Measurements from ENCODE around the gene RNF121. TPM values are rescaled to one million over a fixed set of nuclear protein-coding genes. Genes with fewer than 3 reads are reported as not detected.

RNF121 gene
- total and polyA plus RNA-seq, 2 of the 8 experiments (the other 6 are each of a cell fraction or from before 2014, with no cell fraction given): 39.7 to 51.6 TPM

GRCh38 chr11:71934213-71934612 is 5.4 kb downstream of the RNF121 start:
- no peak overlapping the region for H2AK5ac ChIP-seq (ENCODE audit: low read depth, low read length)
- no peak overlapping the region for H2BK12ac ChIP-seq (ENCODE audit: low read depth, low read length)
- H3K9me3 ChIP-seq (ENCODE audit: insufficient read depth in 2 of 2, low read depth in 1 of 2, low read length in 1 of 2): no peaks in the 10 kb centered on the region
- H4K8ac ChIP-seq (ENCODE audit: extremely low read depth, insufficient read depth, low read length): no peak overlapping the region
- TF ChIP-seq USF2 (IDR thresholded peaks at IDR 0.05; ENCODE audit: low read length) (no peak), SIX5 (IDR thresholded peaks at IDR 0.05; ENCODE audit: low read depth, low read length) (no peak), ASH2L (IDR thresholded peaks at IDR 0.05; ENCODE audit: low read length) (no peak), SRF (IDR thresholded peaks at IDR 0.05; ENCODE audit: low read depth, low read length) (no peak), RFX5 (IDR thresholded peaks at IDR 0.05; ENCODE audit: borderline replicate concordance, low read depth, low read length) (no peak), HDAC2 (IDR thresholded peaks at IDR 0.05; ENCODE audit: borderline replicate concordance in 1 of 2, low read depth in 2 of 2, low read length in 2 of 2) (no peak)
- H4K91ac ChIP-seq (replicated peaks; ENCODE audit: insufficient read length, low read length): no peak overlapping the region
- peaks cover 8% of the 10 kb centered on the region for H3K23me2 ChIP-seq (ENCODE audit: low read depth, low read length)
- H2BK15ac ChIP-seq (ENCODE audit: low read length): no peak overlapping the region
- H3K9ac ChIP-seq (replicated peaks in 1 of 4; ENCODE audit: extremely low read depth in 1 of 4, low read depth in 3 of 4, low read length in 3 of 4): no peak overlapping the region
- H3K4me1 ChIP-seq (replicated peaks in 1 of 4; ENCODE audit: control insufficient read depth in 3 of 4, insufficient read depth in 4 of 4, low read length in 3 of 4): peaks cover 0 to 4% (median 0%) of the 10 kb centered on the region in 4 experiments; a peak in 2 of 7 replicates
- H3K4me2 ChIP-seq (ENCODE audit: insufficient read depth in 1 of 2, low read depth in 2 of 2, low read length in 2 of 2): no peak overlapping the region
- H3K4me3 ChIP-seq (ENCODE audit: extremely low read depth in 1 of 4, insufficient read depth in 2 of 4, low read depth in 3 of 4, low read length in 4 of 4): no peak overlapping the region
- WGBS, 2 experiments (ENCODE audit: extremely low coverage in 1 of 2, insufficient coverage in 1 of 2, insufficient read length in 1 of 2, insufficient replicate concordance in 2 of 2, low coverage in 1 of 2, low lambda C conversion rate in 2 of 2, missing lambda C conversion rate in 1 of 2): 95% methylated on average over 2 of the region's 2 CpGs; no CpG with 5 or more reads in 1 of the 2 experiments
- CTCF ChIA-PET (ENCODE audit: partially characterized antibody): interaction anchor here (0.9 kb wide), 1 partner anchor 43 kb away, joined by 3 read pairs; no protein-coding TSS in a partner anchor
- no peak overlapping the region for H3K56ac ChIP-seq (replicated peaks; ENCODE audit: insufficient read length, low read depth, low read length)
- H3K79me1 ChIP-seq (ENCODE audit: low read depth, low read length): peaks cover 10% of the 10 kb centered on the region
- H4K5ac ChIP-seq (ENCODE audit: insufficient read length, low read depth, low read length): no peak overlapping the region
- H4K20me1 ChIP-seq (replicated peaks in 1 of 2; ENCODE audit: control insufficient read depth in 1 of 2, insufficient read depth in 2 of 2, low read length in 2 of 2): peaks cover 10 to 13% of the 10 kb centered on the region in 2 experiments
- H3K27ac ChIP-seq (ENCODE audit: low read depth, low read length): no peak overlapping the region
- peaks cover 23 to 91% of the 10 kb centered on the region in 2 experiments for H3K79me2 ChIP-seq (ENCODE audit: control insufficient read depth in 1 of 2, insufficient read depth in 2 of 2, low read length in 2 of 2)
- no peak overlapping the region for H2BK20ac ChIP-seq (ENCODE audit: low read length)
- no peak overlapping the region for H3K18ac ChIP-seq (ENCODE audit: extremely low read depth, low read length)
- no peak overlapping the region for H2BK120ac ChIP-seq (replicated peaks; ENCODE audit: low read depth, low read length)
- H3K27me3 ChIP-seq (replicated peaks in 1 of 4; ENCODE audit: control insufficient read depth in 3 of 4, extremely low read depth in 1 of 4, insufficient read depth in 3 of 4, low read length in 3 of 4): no peaks in the 10 kb centered on the region
- no peak overlapping the region for H3K14ac ChIP-seq (ENCODE audit: insufficient read length)
- no peak overlapping the region for H3K23ac ChIP-seq (ENCODE audit: insufficient read length)
- DNase-seq (ENCODE audit: low read depth in 1 of 2, low spot score in 2 of 2) (no peak), FAIRE-seq (no peak)
- H3K36me3 ChIP-seq (ENCODE audit: control insufficient read depth in 2 of 4, insufficient read depth in 4 of 4, low read length in 3 of 4): no peaks in the 10 kb centered on the region; a peak in 1 of 8 replicates
- POLR2A ChIA-PET (ENCODE audit: partially characterized antibody): interaction anchor here (1.2 kb wide), 1 partner anchor 23 kb away, joined by 3 read pairs; no protein-coding TSS in a partner anchor
- no peak overlapping the region for H2AFZ ChIP-seq (ENCODE audit: low read length)
- no peak overlapping the region for H3K4ac ChIP-seq (replicated peaks; ENCODE audit: insufficient read length, low read depth, low read length)
- H2BK5ac ChIP-seq (ENCODE audit: low read depth, low read length): no peak overlapping the region

All from H1 (cell line).